GM19324 (cell line): ENCODE measurements around the gene CNMD.
"Not testable (repeated sequence)": the region's sequence is repeated elsewhere in the genome, so short reads cannot be mapped to it uniquely, and the experiment has no call there.

ENCODE experiments used
- ATAC-seq: cut with Tn5 transposase; IDR thresholded peaks from one replicate; pipeline ENCODE4 v1.9.1; 2021; ENCODE audit warnings: mild to moderate bottlenecking, moderate library complexity; ENCODE audit not compliant: unreplicated experiment, low FRiP score

The CNMD gene

GRCh38 chr13:52746141-52746540 lies 6.5 kb upstream of the CNMD start:
- ATAC-seq, result no peak

- ATAC-seq, result no peak
Observed at GRCh38 chr13:52744842-52745375, 5.3 kb upstream of the CNMD start.

- no peak for ATAC-seq
Observed at GRCh38 chr13:52743988-52744387, 4.4 kb upstream of the CNMD start.

DNA sequence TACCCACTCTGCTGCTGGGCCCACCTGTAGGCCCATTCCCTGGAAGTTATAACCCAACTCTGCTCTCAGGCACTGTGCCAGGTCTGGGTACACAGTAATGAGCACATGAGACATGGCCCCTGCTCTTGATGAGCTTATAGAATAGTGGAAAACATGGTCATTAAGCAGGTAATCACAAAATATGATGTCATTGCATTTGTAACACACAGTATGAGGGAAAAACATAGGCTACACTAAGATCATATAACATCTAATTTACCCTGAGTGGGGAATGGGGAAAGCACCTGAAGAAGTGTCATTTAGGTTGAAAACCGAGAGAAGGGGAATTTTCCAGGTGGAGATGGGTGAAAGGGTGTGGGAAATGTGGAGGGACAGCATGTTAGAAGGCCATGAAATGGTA lies 3.9 kb upstream of the CNMD start:
- no peak for ATAC-seq

GRCh38 chr13:52738719-52739467 lies 727 bp downstream of the CNMD start:
- no peak for ATAC-seq

DNA sequence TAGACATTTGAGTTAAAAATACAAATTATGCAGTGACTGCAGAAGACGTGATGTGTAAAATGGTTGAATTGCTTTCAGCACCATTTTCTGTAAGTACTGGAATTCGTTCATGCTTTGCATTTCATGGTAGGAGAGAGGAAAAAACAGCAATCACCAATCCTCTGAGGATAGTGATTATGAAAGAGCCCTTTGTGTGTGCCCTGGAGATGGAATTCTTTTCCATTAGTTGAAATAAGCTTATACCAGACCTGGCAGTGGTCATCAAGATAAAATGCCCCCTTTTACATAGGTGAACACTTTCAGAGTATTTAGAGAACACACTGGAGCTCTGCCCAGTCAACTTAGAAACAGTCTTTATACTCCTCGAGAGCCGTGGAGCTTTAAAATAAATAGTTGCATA lies 1.7 kb downstream of the CNMD start:
- ATAC-seq, result no peak

- ATAC-seq, result no peak
Observed at GRCh38 chr13:52737451-52737850, 2.2 kb downstream of the CNMD start.

GRCh38 chr13:52736891-52737290 lies 2.7 kb downstream of the CNMD start:
- ATAC-seq, result no peak

GRCh38 chr13:52734075-52734623 lies 5.5 kb downstream of the CNMD start:
- no peak for ATAC-seq

- ATAC-seq, result no peak
Observed at GRCh38 chr13:52726258-52726657, 13.4 kb downstream of the CNMD start.

- ATAC-seq, result no peak
Observed at GRCh38 chr13:52725302-52725701, 14.3 kb downstream of the CNMD start.

- no peak for ATAC-seq
Observed at GRCh38 chr13:52723181-52723580, 16.4 kb downstream of the CNMD start.

GRCh38 chr13:52721356-52721755 lies 18.3 kb downstream of the CNMD start:
- not testable (repeated sequence) for ATAC-seq

DNA sequence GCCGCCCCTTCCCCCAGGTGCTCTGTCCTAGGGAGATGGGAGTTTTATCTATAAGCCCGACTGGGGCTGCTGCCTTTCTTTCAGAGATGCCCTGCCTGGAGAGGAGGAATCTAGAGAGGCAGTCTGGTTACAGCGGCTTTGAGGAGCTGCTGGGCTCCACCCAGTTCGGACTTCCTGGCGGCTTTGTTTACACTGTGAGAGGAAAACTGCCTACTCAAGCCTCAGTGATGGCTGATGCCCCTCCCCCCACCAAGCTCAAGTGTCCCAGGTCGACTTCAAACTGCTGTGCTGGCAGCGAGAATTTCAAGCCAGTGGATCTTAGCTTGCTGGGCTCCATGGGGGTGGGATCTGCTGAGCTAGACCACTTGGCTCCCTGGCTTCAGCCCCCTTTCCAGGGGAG lies 18.7 kb downstream of the CNMD start:
- ATAC-seq, result not testable (repeated sequence)

DNA sequence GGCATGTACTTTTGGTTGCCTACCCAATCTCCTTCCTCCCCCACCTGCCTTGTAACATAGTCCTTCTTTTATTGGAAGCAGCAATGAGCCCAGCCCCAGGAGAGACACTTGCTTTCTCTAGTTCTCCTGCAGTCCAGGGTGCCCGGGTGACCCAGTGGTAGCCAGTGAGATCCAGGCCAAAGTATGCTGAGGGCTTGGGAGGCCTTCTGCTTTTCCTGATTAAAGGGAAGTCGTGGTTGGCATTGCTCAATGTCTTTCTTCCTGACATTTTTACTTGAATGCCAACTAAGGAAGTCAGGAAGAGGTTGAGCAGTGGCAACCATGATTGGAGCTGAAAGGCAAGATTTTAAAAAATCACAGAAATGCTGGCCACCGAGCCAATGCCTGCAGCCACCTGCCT lies 25.7 kb downstream of the CNMD start:
- ATAC-seq, result no peak

DNA sequence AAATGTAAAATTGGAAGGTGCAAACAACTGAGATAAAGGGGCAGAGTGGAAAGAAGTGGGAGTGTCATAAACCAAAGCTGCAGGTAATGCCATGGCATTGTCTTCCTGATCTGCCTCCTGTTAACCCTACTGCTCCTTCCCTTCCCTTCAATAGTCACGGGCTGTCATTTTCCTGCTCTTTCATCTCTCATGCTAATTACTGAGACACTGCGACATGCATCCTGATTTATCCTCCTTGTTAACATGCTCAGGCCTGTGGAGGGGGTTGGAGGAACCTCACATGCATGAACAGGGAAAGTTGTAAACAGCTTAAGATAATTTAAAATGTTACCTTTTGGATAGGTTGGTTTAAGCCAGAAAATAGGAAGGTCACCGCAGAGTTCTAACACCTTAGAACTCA lies 27.2 kb downstream of the CNMD start:
- no peak for ATAC-seq

GRCh38 chr13:52711286-52711685 lies 28.3 kb downstream of the CNMD start:
- no peak for ATAC-seq

DNA sequence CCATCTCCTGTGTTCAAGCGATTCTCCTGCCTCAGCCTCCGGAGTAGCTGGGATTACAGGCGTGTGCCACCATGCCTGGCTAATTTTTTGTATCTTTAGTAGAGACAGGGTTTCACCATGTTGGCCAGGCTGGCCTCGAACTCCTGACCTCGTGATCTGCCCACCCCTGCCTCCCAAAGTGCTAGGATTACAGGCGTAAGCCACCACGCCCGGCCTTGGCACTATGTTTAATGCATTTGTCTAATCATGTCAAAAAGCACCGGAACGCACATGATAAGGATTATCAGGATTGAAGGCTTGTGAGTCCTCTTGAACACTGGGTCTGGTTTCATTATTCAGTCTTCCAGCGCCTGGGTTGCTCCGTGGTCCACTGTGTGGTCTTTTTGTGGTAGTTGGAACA lies 31.4 kb downstream of the CNMD start:
- ATAC-seq, result not testable (repeated sequence)

DNA sequence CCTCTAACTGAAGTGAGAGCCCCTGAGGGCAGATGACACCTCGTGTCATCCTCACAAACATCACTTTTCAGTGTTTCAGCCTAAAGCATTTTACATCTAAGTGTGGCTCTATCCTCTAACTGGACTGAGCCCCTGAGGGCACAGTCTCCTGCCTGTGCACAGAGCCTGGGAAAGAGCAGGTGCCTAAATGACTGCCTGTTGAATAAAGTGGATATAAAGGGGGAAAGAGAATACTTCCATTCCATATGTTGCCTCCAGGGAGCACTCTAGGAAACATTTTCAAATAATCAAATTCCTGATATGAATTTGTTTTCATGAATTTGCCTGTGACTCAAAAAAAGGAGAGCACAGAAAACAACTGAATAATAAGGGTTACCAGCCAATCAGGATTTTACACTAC lies 32.2 kb downstream of the CNMD start:
- ATAC-seq, result no peak

- ATAC-seq, result no peak
Observed at GRCh38 chr13:52706081-52706480, 33.5 kb downstream of the CNMD start.

GRCh38 chr13:52703482-52703881 lies 36.1 kb downstream of the CNMD start:
- ATAC-seq, result no peak
